ENCODE measurements around the gene ITIH1.

- TF ChIP-seq POLR2AphosphoS5 (IDR thresholded peaks at IDR 0.05) (no peak), CTCF (IDR thresholded peaks at IDR 0.05) (no peak)
These were observed 7.7 kb downstream of the ITIH1 start for GRCh38 chr3:52784931-52785590.
